IMR-90 (cell line): ENCODE measurements around the gene KYNU.

Experiments
- CEBPB ChIP-seq: IDR thresholded peaks from 2 replicates; pipeline ENCODE4 v1.6.1; 2012; ENCODE audit warnings: low read depth, low read length, improper control_type of control experiment
- CTCF ChIP-seq: conservative IDR thresholded peaks from 2 replicates; pipeline ENCODE4 v1.5.1; 2012; ENCODE audit warnings: mild to moderate bottlenecking, low read depth, low read length, improper control_type of control experiment
- ELK1 ChIP-seq: fragments of 150-350 bp; IDR thresholded peaks from 2 replicates; pipeline ENCODE4 v1.6.1; 2016; ENCODE audit warnings: low read depth, mild to moderate bottlenecking, low read length, moderate library complexity, borderline replicate concordance
- FOS ChIP-seq: fragments of 150-350 bp; IDR thresholded peaks from 2 replicates; pipeline ENCODE4 v1.6.1; 2016; ENCODE audit warnings: low read depth, low read length
- NFE2L2 ChIP-seq: fragments of 150-350 bp; IDR thresholded peaks from 2 replicates; pipeline ENCODE4 v1.6.1; 2016; ENCODE audit warnings: low read depth, mild to moderate bottlenecking, low read length
- POLR2A ChIP-seq: IDR thresholded peaks from 2 replicates; pipeline ENCODE4 v1.6.1; 2012; ENCODE audit warnings: mild to moderate bottlenecking, low read depth, low read length
- RAD21 ChIP-seq: IDR thresholded peaks from 2 replicates; pipeline ENCODE4 v1.6.1; 2012; ENCODE audit warnings: low read length, improper control_type of control experiment
- RFX5 ChIP-seq: IDR thresholded peaks from 2 replicates; pipeline ENCODE4 v1.8.0; 2012; ENCODE audit warnings: low read depth, mild to moderate bottlenecking, low read length, moderate library complexity

GRCh38 chr2:142840436-142840835 lies 37.0 kb upstream of the KYNU start:
- TF ChIP-seq CTCF (no peak), RAD21 (no peak), POLR2A (no peak), NFE2L2 (no peak), RFX5 (no peak), CEBPB (no peak), ELK1 (no peak), FOS (no peak)
